SK-N-SH treated with all-trans-retinoic acid at 6 μM for 48 hours (cell line): ENCODE results near the gene ZNF653.

Experiments
- ATAC-seq: fragments of 200-7000 bp; cut with Tn5 transposase; 3 replicates; pipeline ENCODE4 v1.9.1; 2020; ENCODE audit warnings: mild to moderate bottlenecking, moderate library complexity
- ARNTL ChIP-seq: fragments of 450-650 bp; formaldehyde crosslinking; IDR thresholded peaks from 2 replicates; pipeline ENCODE4 v1.5.0; 2020; ENCODE audit warnings: low read depth, mild to moderate bottlenecking, moderate library complexity, borderline replicate concordance
- BACH2 ChIP-seq: fragments of 250-450 bp; sonication (Bioruptor Pico); IDR thresholded peaks from 2 replicates; pipeline ENCODE4 v1.9.0; 2021; ENCODE audit warnings: mild to moderate bottlenecking, borderline replicate concordance
- CREB5 ChIP-seq: fragments of 250-450 bp; sonication (Bioruptor Pico); IDR thresholded peaks from 2 replicates; pipeline ENCODE4 v1.5.1; 2020; ENCODE audit warnings: low read depth, mild to moderate bottlenecking, moderate library complexity
- CSDC2 ChIP-seq: fragments of 250-450 bp; sonication (Bioruptor Pico); IDR thresholded peaks from 2 replicates; pipeline ENCODE4 v1.5.0; 2020; ENCODE audit warnings: mild to moderate bottlenecking, moderate library complexity
- ESRRG ChIP-seq: fragments of 250-450 bp; sonication (Bioruptor Pico); IDR thresholded peaks from 2 replicates; pipeline ENCODE4 v1.6.1; 2021; ENCODE audit warnings: mild to moderate bottlenecking
- GLIS3 ChIP-seq: fragments of 250-450 bp; sonication (Bioruptor Pico); IDR thresholded peaks from 2 replicates; pipeline ENCODE4 v1.5.0; 2020; ENCODE audit warnings: mild to moderate bottlenecking, moderate library complexity
- ISL1 ChIP-seq: fragments of 250-450 bp; sonication (Bioruptor Pico); IDR thresholded peaks from 2 replicates; pipeline ENCODE4 v2.1.2; 2022; ENCODE audit warnings: mild to moderate bottlenecking, moderate library complexity
- OSR1 ChIP-seq: fragments of 250-450 bp; sonication (Bioruptor Pico); IDR thresholded peaks from 2 replicates; pipeline ENCODE4 v1.8.0; 2022; ENCODE audit warnings: moderate library complexity, mild to moderate bottlenecking, inconsistent platforms
- PATZ1 ChIP-seq: fragments of 250-450 bp; sonication (Bioruptor Pico); IDR thresholded peaks from 2 replicates; pipeline ENCODE4 v1.8.0; 2020; ENCODE audit warnings: mild to moderate bottlenecking, moderate library complexity, borderline replicate concordance
- PPARA ChIP-seq: fragments of 250-450 bp; sonication (Bioruptor Pico); IDR thresholded peaks from 2 replicates; pipeline ENCODE4 v1.5.0; 2020; ENCODE audit warnings: mild to moderate bottlenecking, borderline replicate concordance
- RARB ChIP-seq: fragments of 250-450 bp; sonication (Bioruptor Pico); IDR thresholded peaks from 2 replicates; pipeline ENCODE4 v1.8.0; 2021; ENCODE audit warnings: mild to moderate bottlenecking, moderate library complexity
- SNAI2 ChIP-seq: fragments of 250-450 bp; sonication (Bioruptor Pico); IDR thresholded peaks from 2 replicates; pipeline ENCODE4 v1.5.0; 2020; ENCODE audit warnings: mild to moderate bottlenecking, moderate library complexity
- TCF4 ChIP-seq: fragments of 250-450 bp; sonication (Bioruptor Pico); IDR thresholded peaks from 2 replicates; pipeline ENCODE4 v1.8.0; 2021; ENCODE audit warnings: mild to moderate bottlenecking, moderate library complexity, borderline replicate concordance
- TOX ChIP-seq: fragments of 250-450 bp; sonication (Bioruptor Pico); IDR thresholded peaks from 2 replicates; pipeline ENCODE4 v1.8.0; 2021; ENCODE audit warnings: mild to moderate bottlenecking, moderate library complexity, borderline replicate concordance
- ZC3H10 ChIP-seq: fragments of 250-450 bp; sonication (Bioruptor Pico); IDR thresholded peaks from 2 replicates; pipeline ENCODE4 v1.5.1; 2021; ENCODE audit warnings: mild to moderate bottlenecking, moderate library complexity
- ZFP3 ChIP-seq: fragments of 250-450 bp; sonication (Bioruptor Pico); IDR thresholded peaks from 2 replicates; pipeline ENCODE4 v1.5.0; 2020; ENCODE audit warnings: mild to moderate bottlenecking, moderate library complexity
- ZFP30 ChIP-seq: fragments of 450-650 bp; formaldehyde crosslinking; IDR thresholded peaks from 2 replicates; pipeline ENCODE4 v1.5.0; 2022; ENCODE audit warnings: mild to moderate bottlenecking, moderate library complexity
- ZNF565 ChIP-seq: fragments of 450-650 bp; formaldehyde crosslinking; conservative IDR thresholded peaks from 2 replicates; pipeline ENCODE4 v1.5.0; 2020; ENCODE audit warnings: low read depth, mild to moderate bottlenecking, moderate library complexity
- ZNF8 ChIP-seq: fragments of 450-650 bp; formaldehyde crosslinking; IDR thresholded peaks from 2 replicates; pipeline ENCODE4 v1.5.0; 2020; ENCODE audit warnings: mild to moderate bottlenecking, moderate library complexity
- TF ChIP-seq, protein P1 (sequence below): fragments of 250-450 bp; sonication (Bioruptor Pico); IDR thresholded peaks from 2 replicates; pipeline ENCODE4 v1.8.0; 2021; ENCODE audit warnings: low read depth, mild to moderate bottlenecking, moderate library complexity, borderline replicate concordance
- TF ChIP-seq, protein P2 (sequence below): fragments of 250-450 bp; sonication (Bioruptor Pico); IDR thresholded peaks from 2 replicates; pipeline ENCODE4 v1.5.1; 2021; ENCODE audit warnings: mild to moderate bottlenecking, moderate library complexity

Gene ZNF653

DNA sequence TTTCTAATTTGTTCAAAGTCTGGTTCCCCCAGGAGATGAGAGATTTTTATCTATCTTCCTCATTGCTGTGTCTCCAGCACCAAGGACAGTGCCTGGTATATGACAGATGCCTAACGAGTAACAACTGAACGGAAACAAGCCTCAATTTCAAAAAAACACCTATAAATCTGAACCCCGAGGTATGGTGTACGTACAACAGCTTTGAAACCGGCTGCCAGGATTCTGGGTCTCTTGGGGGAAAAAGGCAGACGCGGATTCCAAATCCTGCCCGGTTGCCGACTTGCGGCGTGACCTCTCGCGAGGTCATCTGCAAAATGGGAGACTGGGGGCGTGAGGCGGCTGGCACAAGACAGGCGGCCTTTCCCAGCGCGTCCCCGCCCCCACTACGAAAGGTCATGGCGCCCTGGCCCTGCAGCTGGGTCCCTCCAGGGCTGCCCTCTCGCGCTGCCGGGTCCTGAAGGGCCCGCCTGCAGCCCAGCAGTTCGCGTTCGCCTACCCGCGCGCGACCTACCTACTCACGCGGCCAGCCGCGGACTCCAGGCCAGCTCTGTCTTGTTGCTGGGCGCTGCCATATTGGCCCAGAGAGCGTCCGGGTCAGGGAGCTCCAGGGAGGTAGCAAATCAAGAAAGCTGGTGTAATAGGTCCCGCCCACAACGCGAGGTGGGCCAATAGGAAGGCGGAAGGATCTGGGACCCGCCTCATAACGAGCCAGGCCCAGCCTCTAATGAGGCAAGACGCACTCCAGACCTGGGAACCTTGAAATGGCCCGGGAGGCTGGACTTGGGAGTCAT lies 23.1 kb upstream of the ZNF653 start, which contains the start of gene ECSIT:
Gene ECSIT, minus strand, starts transcription at position 584 of the 791 bp plus-strand sequence. CDS start 9,964 bp downstream, outside the sequence.
- peak; percentile 98 for ATAC-seq
- TF ChIP-seq GLIS3 (CRISPR knock-in tag) (0 out of 2 replicates have a peak, but pooled peaks have one; percentile 45), BACH2 (CRISPR knock-in tag) (no peak), ZFP3 (CRISPR knock-in tag) (peak; percentile 22; the same call in 1 of the 2 replicates)

- TF ChIP-seq ZFP3 (CRISPR knock-in tag) (no peak), ZNF8 (no peak), ZFP30 (CRISPR knock-in tag) (no peak), SNAI2 (CRISPR knock-in tag) (no peak)
- no peak for ATAC-seq
Observed at GRCh38 chr19:11519138-11519537, 13.5 kb upstream of the ZNF653 start.

DNA sequence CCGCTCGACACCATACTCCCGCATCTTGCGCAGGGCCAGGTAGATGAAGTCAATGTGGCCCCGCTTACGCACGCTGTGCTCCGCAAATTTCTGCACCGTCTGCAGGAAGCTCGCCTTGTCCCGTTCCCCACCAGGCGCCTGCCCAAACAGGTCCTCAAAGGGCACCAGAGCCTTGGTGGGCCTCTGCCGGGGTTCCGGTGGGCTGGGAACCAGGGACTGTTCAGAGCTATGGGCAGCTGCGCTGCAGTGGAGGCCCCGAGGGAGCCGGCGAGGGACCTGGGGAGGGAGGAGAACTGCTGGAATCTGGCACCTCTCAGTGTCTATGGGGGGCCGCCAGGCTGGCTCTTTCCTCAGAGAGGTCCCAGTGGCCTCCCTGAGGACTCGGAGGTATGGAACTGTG lies 8.3 kb upstream of the ZNF653 start:
- ATAC-seq = no peak

GRCh38 chr19:11510444-11510843 lies 4.8 kb upstream of the ZNF653 start:
- no peak for ATAC-seq
- no peak for TF ChIP-seq SNAI2 (CRISPR knock-in tag)
- TF ChIP-seq ISL1 (CRISPR knock-in tag) = no peak
- TF ChIP-seq TCF4 (CRISPR knock-in tag) = no peak
- TF ChIP-seq ESRRG (CRISPR knock-in tag) = no peak
- no peak for TF ChIP-seq OSR1 (CRISPR knock-in tag)
- TF ChIP-seq ZC3H10 (CRISPR knock-in tag) = no peak
- no peak for TF ChIP-seq RARB
- TF ChIP-seq, protein P1, sequence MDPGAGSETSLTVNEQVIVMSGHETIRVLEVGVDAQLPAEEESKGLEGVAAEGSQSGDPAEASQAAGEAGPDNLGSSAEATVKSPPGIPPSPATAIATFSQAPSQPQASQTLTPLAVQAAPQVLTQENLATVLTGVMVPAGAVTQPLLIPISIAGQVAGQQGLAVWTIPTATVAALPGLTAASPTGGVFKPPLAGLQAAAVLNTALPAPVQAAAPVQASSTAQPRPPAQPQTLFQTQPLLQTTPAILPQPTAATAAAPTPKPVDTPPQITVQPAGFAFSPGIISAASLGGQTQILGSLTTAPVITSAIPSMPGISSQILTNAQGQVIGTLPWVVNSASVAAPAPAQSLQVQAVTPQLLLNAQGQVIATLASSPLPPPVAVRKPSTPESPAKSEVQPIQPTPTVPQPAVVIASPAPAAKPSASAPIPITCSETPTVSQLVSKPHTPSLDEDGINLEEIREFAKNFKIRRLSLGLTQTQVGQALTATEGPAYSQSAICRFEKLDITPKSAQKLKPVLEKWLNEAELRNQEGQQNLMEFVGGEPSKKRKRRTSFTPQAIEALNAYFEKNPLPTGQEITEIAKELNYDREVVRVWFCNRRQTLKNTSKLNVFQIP (CRISPR knock-in tag) = no peak
- TF ChIP-seq CSDC2 (CRISPR knock-in tag) = no peak
- no peak for TF ChIP-seq ZNF8
- TF ChIP-seq ZFP3 (CRISPR knock-in tag) = no peak
- TF ChIP-seq GLIS3 (CRISPR knock-in tag) = no peak
- TF ChIP-seq TOX (CRISPR knock-in tag) = no peak
- no peak for TF ChIP-seq ARNTL (CRISPR knock-in tag)

More for the DNA sequence above, 8.3 kb upstream of the ZNF653 start:
- no peak for TF ChIP-seq PPARA (CRISPR knock-in tag)
- TF ChIP-seq, protein P1 (CRISPR knock-in tag) = no peak
- TF ChIP-seq ZFP3 (CRISPR knock-in tag) = no peak
- TF ChIP-seq TCF4 (CRISPR knock-in tag) = no peak
- TF ChIP-seq PATZ1 (CRISPR knock-in tag) = no peak
- no peak for TF ChIP-seq TOX (CRISPR knock-in tag)
- TF ChIP-seq ISL1 (CRISPR knock-in tag) = no peak
- TF ChIP-seq SNAI2 (CRISPR knock-in tag) = no peak
- no peak for TF ChIP-seq ZNF8
- no peak for TF ChIP-seq ZNF565 (CRISPR knock-in tag)
- no peak for TF ChIP-seq ARNTL (CRISPR knock-in tag)
- no peak for TF ChIP-seq BACH2 (CRISPR knock-in tag)
- no peak for TF ChIP-seq CREB5 (CRISPR knock-in tag)
- TF ChIP-seq CSDC2 (CRISPR knock-in tag) = no peak
- TF ChIP-seq, protein P2, sequence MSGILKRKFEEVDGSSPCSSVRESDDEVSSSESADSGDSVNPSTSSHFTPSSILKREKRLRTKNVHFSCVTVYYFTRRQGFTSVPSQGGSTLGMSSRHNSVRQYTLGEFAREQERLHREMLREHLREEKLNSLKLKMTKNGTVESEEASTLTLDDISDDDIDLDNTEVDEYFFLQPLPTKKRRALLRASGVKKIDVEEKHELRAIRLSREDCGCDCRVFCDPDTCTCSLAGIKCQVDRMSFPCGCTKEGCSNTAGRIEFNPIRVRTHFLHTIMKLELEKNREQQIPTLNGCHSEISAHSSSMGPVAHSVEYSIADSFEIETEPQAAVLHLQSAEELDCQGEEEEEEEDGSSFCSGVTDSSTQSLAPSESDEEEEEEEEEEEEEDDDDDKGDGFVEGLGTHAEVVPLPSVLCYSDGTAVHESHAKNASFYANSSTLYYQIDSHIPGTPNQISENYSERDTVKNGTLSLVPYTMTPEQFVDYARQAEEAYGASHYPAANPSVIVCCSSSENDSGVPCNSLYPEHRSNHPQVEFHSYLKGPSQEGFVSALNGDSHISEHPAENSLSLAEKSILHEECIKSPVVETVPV (CRISPR knock-in tag) = no peak
- no peak for TF ChIP-seq ZC3H10 (CRISPR knock-in tag)
- no peak for TF ChIP-seq GLIS3 (CRISPR knock-in tag)
- no peak for TF ChIP-seq OSR1 (CRISPR knock-in tag)
